NCI-H2081 treated with DMSO at 0.1 percent for 48 hours (cell line): ENCODE measurements around the gene BCL2L14.
A peak's percentile ranks its signal among the peaks of the same experiment; 100 is the strongest.

Source experiments
- DNase-seq: peaks from one replicate; lab custom pipeline; 2025; lab: John Stamatoyannopoulos, UW

Gene BCL2L14

DNA sequence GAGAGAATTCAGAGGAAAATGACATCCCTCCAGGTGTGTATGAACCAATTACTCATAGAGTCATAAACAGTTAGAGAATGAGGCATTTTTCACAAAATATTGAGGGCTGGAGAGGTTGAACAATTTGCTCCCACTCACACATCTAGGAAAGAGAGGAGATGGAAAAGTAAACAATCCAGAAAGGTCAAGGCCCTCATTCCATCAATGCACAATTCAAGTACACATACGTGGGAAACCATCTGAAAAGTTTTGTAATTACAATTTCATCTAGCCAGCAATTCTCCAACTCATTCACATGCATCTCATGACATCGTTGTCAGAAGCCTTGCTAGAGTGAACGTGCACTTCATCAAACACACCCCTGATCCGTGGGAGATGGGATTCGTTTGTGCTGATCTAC lies 15.7 kb upstream of the BCL2L14 start:
- no peak for DNase-seq

GRCh38 chr12:12056951-12057350 lies 13.8 kb upstream of the BCL2L14 start:
- DNase-seq, result no peak

DNA sequence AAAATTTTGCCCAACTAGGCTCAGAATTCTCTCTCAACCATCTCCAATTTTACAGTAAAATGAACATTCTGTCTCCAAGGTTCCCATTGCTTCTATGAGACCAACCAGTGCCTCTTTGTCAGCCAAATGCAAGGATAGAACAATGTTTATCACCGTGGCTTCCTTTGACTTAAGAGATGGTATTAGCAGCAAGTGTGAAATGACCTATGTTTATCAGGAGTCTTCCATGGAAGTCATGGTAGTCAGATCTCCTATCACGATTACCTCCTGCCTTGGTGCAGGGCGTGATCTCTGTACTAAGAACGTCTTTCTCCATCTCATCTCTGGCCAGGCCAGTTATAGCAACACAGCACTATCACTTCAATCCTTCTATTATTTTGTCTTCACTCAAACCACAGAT lies 6.1 kb upstream of the BCL2L14 start:
- DNase-seq, result no peak

DNA sequence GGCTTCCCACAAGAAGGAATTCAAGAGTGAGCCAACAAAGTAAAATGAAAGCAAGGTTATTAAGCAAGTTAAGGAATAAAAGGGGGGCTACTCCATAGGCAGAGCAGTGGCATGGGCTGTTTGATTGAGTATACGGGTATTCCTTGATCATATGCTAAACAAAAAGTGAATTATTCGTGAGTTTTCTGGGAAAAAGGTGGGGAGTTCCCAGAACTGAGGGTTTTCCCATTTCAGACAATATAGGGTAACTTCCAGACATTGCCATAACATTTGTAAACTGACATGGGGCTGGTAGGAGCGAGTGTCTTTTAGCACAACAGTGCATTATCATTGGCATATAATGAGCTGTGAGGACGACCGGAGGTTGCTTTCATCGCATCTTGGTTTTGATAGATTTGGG lies 2.0 kb upstream of the BCL2L14 start:
- DNase-seq, result no peak

- DNase-seq, result no peak
Observed at GRCh38 chr12:12069821-12070548, 754 bp upstream of the BCL2L14 start.

DNA sequence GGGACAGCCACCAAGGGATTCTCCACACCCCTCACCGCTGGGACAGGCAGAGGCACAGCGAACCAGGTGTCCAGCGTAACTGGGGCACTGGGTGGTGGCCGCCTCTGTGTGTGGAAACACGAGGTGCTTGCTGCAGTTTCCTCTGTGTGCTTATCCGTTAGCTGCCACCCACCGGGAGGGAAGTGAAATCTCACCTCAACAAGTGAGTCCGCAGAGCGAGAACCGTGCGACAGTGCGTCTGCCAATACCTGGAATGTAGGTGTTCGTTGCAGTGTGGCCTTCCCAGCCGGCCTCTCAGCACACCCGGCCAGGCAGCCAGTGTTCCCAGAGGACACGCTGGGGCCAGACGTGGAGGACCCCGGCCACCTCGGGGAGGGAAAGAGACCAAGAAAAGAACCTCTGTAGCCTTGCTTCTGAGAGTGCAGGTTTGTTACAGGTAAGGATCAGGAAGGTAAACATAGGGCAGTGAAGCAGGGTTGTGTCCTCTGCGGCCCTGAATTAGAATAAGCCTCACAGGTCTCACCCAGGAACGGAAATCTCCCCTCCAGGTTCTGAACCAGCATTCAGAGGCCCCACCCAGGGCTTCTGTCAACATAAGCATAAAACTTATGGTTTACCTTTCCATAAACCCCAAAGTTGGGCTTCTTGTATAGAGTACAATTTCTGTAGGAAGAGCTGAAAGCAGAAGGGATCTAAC lies 1.5 kb downstream of the BCL2L14 start:
- DNase-seq, result no peak

GRCh38 chr12:12079291-12079690 lies 8.6 kb downstream of the BCL2L14 start:
- DNase-seq, result no peak

GRCh38 chr12:12081836-12082497 lies 11.2 kb downstream of the BCL2L14 start:
- peak; percentile 34 for DNase-seq

DNA sequence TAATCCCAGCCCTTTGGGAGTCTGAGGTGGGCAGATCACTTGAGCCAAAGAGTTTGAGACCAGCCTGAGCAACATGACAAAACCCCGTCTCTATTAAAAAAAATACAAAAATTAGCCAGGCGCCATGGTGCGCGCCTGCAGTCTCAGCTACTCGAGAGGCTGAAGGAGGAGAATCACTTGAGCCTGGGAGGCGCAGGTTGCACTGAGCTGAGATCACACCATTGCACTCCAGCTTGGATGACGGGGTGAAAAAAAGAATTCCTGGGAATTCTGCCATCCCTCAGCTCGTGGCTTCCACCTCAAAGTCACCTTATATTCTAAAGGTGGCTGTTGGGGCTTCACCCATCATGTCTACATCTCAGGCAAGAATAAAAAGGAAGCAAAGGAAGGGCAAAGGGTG lies 12.9 kb downstream of the BCL2L14 start:
- DNase-seq, result no peak

- no peak for DNase-seq
Observed at GRCh38 chr12:12086362-12086761, 15.6 kb downstream of the BCL2L14 start.

GRCh38 chr12:12086973-12087692 lies 16.4 kb downstream of the BCL2L14 start:
- DNase-seq, result no peak

GRCh38 chr12:12087693-12088034 lies 16.9 kb downstream of the BCL2L14 start:
- no peak for DNase-seq

DNA sequence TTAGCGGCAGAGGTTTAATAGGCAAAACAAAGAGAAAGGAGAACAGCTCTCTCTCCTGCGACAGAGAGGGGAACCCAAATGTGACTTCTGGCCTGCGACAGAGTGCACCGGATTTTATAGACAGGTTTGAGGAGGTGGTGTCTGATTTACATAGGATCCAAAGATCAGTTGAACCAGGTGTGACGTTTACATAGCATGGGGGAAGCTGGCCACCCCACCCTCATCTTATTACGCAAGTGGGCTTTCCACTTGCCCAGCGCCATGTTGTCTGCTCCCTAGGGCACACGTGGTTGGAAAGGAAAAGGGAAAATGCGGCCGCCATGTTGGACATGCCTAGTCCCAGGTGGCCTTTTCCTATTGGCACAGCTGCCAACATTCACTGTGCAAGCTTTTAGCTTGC lies 17.4 kb downstream of the BCL2L14 start:
- no peak for DNase-seq

- no peak for DNase-seq
Observed at GRCh38 chr12:12088761-12089160, 18.0 kb downstream of the BCL2L14 start.

GRCh38 chr12:12091071-12091470 lies 20.3 kb downstream of the BCL2L14 start:
- DNase-seq, result no peak

DNA sequence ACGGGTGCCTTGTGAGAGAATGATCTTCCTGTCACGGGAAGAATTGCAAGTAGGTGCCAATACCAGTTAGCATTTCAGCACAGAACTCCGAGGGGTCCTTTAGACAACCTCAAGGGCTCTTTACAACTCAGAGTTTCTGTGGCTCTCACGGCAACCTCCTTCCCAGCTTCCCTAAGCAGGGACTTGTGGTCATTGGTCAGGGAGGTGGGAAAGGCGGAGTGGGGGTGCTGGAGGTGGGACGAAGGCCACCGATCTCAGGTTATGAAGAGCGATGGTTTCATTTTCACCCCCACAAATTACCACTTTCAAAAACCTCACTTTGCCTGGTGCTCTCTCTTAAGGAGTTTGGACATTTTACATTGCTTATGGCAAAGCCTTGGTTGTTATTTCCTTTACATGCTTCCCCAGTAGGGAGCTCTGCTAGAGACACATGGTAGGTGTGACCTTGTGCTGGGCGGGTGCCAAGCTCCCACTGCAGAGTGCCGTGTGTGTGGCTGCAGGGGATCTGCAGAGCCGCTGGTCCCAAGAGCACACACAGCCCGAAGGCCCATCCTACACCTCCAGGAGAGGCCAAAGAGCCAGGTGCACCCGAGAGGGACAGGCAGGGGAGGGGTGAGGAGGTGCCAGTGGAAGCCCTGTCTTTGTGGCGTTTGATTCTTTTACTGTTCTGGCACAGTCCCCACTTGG lies 21.4 kb downstream of the BCL2L14 start:
- peak; percentile 26 for DNase-seq

DNA sequence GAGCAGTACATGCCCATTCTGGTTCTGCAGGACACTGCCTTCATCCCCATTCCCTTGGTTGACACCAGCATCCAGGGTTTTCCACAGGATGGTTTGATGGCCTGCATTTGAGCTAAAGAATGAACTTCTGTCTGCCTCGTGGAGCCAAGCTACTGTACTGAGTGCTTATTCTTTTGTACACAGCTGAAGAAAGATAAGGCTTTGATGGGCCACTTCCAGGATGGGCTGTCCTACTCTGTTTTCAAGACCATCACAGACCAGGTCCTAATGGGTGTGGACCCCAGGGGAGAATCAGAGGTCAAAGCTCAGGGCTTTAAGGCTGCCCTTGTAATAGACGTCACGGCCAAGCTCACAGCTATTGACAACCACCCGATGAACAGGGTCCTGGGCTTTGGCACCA lies 23.7 kb downstream of the BCL2L14 start:
- DNase-seq, result no peak

GRCh38 chr12:12095021-12095420 lies 24.3 kb downstream of the BCL2L14 start:
- DNase-seq, result no peak

DNA sequence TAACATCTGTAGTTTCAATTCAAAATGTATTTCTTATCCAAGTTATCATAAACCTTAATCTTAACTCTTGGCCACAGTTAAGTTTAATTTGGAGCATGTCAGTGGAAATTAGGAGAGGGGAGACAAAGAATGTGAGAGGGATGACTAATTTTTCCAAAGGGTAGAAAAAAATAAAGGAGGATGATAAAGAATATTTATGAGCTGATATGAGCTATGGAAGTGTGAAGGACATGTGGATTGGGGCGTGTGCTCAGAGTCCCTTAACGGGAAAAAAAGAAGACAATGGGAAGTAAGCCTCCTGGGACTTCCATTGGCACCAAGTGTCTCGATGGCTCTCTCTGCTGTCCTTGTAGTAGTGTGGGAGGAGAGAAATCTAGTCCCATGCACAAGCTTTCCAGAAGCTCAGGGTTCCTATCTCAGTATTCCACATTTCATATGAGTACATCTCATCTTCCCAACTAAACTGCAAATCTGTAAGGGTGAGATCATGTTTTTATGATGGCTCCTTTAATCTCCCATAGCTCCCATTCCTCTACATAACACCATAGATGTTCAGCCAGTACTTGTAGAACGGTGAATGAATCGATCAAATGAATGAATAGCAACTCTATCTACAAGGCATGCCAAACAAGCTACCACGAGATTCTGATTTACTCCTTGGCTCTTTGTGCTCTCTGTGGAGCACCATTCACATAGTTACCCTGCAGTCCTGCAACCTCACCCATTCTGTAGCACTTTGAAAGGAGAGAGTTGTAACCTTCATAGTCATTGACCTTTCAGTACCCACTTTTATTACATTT lies 27.4 kb downstream of the BCL2L14 start:
- DNase-seq, result no peak

DNA sequence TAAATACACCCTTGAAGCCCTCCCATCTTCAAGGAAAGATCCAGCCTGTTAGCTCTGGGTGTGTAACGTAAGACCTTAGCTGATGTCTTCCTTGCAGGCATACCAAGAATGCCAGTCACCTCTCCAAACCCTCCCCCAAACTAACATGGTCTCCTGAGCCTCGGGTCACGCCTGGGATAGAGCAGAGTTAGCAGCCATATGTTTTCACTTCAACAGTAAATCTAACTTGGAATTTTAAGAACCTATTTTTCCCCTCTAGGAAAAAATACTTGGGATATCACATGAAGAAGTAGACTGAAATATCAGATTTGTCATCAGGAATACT lies 27.9 kb downstream of the BCL2L14 start:
- DNase-seq, result no peak

DNA sequence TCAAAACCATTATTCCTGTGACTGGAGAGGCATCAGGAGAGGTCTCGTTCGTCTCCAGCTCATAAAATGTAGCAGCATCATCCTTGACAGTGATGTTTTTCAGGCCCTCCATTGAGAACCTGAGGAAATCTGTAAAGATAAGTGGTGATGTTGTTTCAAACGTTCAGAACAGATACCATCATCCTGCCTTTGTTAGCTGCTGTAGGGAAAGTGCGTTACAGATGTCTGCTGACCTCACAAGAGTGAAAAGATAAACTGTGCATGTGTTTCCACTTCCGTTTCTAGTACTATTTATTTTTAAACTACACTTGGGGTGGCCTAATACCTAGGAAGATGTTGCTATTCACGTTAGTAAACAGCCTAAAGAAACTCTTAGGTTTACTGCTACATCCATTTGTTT lies 28.4 kb downstream of the BCL2L14 start:
- no peak for DNase-seq
